HEK293 (cell line): ENCODE measurements around the gene SUN5.

Experiments
- CTCF ChIA-PET: fragments of 350-600 bp; formaldehyde crosslinking; extraction: SDS; loops from one replicate; lab custom pipeline; 2021; ENCODE audit warnings: antibody characterized with exemption; lab: Yijun Ruan, JAX
- POLR2A ChIA-PET: fragments of 300-600 bp; formaldehyde crosslinking; extraction: SDS; loops from one replicate; lab custom pipeline; 2020; ENCODE audit warnings: antibody characterized with exemption, inconsistent platforms; lab: Yijun Ruan, JAX
- H3K27ac ChIP-seq: fragments of 200-500 bp; sonication (Bioruptor generic); 2 replicates; pipeline ENCODE4 v1.5.1; 2014; ENCODE audit warnings: low read depth, low read length, control low read depth, inconsistent platforms; ENCODE audit errors: extremely low read depth
- H3K36me3 ChIP-seq, 2 experiments: fragments of 200-500 bp in 1 of 2; sonication (Bioruptor generic) in 1 of 2; 1 replicate in 1 of 2; 2 replicates in 1 of 2; pipeline ENCODE4 v1.5.1; 2014 to 2017; ENCODE audit warnings: inconsistent platforms in 2 of 2, low read length in 2 of 2; ENCODE audit not compliant: control insufficient read depth in 2 of 2, insufficient read depth in 1 of 2
- H3K4me1 ChIP-seq: fragments of 200-500 bp; sonication (Bioruptor generic); 2 replicates; pipeline ENCODE4 v1.5.1; 2014; ENCODE audit warnings: mild to moderate bottlenecking, low read length, inconsistent platforms; ENCODE audit not compliant: control insufficient read depth, insufficient read depth
- H3K4me3 ChIP-seq: 2 replicates; pipeline ENCODE4 v1.5.1; 2011; ENCODE audit warnings: low read depth, mild to moderate bottlenecking, control low read depth, low read length, moderate library complexity
- H3K9me3 ChIP-seq: fragments of 200-500 bp; sonication (Bioruptor generic); 2 replicates; pipeline ENCODE4 v1.5.1; 2014; ENCODE audit warnings: low read depth, low read length, inconsistent platforms; ENCODE audit not compliant: control insufficient read depth, insufficient read depth
- GLIS1 ChIP-seq: fragments of 450-650 bp; formaldehyde crosslinking; IDR thresholded peaks from 2 replicates; pipeline ENCODE4 v1.5.1; 2016; ENCODE audit warnings: missing biosample characterization, missing genetic modification characterization
- GLIS2 ChIP-seq: fragments of 450-650 bp; formaldehyde crosslinking; IDR thresholded peaks from 2 replicates; pipeline ENCODE4 v1.5.1; 2016; ENCODE audit warnings: missing biosample characterization, missing genetic modification characterization
- MYNN ChIP-seq: fragments of 450-650 bp; formaldehyde crosslinking; IDR thresholded peaks from 2 replicates; pipeline ENCODE4 v1.5.1; 2016; ENCODE audit warnings: missing biosample characterization, missing genetic modification characterization, borderline replicate concordance
- OVOL3 ChIP-seq: fragments of 450-650 bp; formaldehyde crosslinking; IDR thresholded peaks from 2 replicates; pipeline ENCODE4 v1.5.1; 2016; ENCODE audit warnings: missing biosample characterization, missing genetic modification characterization
- PRDM10 ChIP-seq: fragments of 450-650 bp; formaldehyde crosslinking; IDR thresholded peaks from 2 replicates; pipeline ENCODE4 v1.5.1; 2016; ENCODE audit warnings: missing biosample characterization, missing genetic modification characterization
- SALL2 ChIP-seq: fragments of 450-650 bp; formaldehyde crosslinking; IDR thresholded peaks from 2 replicates; pipeline ENCODE4 v1.5.0; 2017; ENCODE audit warnings: missing biosample characterization, mild to moderate bottlenecking, missing genetic modification characterization, borderline replicate concordance
- TRIM28 ChIP-seq: IDR thresholded peaks from 2 replicates; pipeline ENCODE4 v1.6.1; 2011; ENCODE audit warnings: low read length, control low read depth, borderline replicate concordance
- ZNF16 ChIP-seq: fragments of 450-650 bp; formaldehyde crosslinking; IDR thresholded peaks from 2 replicates; pipeline ENCODE4 v1.5.1; 2016; ENCODE audit warnings: low read depth, missing biosample characterization, missing genetic modification characterization
- ZNF248 ChIP-seq: fragments of 450-650 bp; formaldehyde crosslinking; IDR thresholded peaks from 2 replicates; pipeline ENCODE4 v1.5.1; 2017; ENCODE audit warnings: missing biosample characterization, missing genetic modification characterization
- ZNF362 ChIP-seq: fragments of 450-650 bp; formaldehyde crosslinking; IDR thresholded peaks from 2 replicates; pipeline ENCODE4 v1.5.1; 2016; ENCODE audit warnings: missing biosample characterization, missing genetic modification characterization
- ZNF530 ChIP-seq: fragments of 450-650 bp; formaldehyde crosslinking; IDR thresholded peaks from 2 replicates; pipeline ENCODE4 v1.5.1; 2016; ENCODE audit warnings: low read depth, missing biosample characterization, missing genetic modification characterization
- TF ChIP-seq, protein P1 (sequence below): fragments of 450-650 bp; formaldehyde crosslinking; IDR thresholded peaks from 2 replicates; pipeline ENCODE4 v1.5.1; 2016; ENCODE audit warnings: missing biosample characterization, missing genetic modification characterization, low read depth
- TF ChIP-seq, protein P2 (sequence below): fragments of 450-650 bp; formaldehyde crosslinking; IDR thresholded peaks from 2 replicates; pipeline ENCODE4 v1.5.1; 2017; ENCODE audit warnings: missing biosample characterization, missing genetic modification characterization
- TF ChIP-seq, protein P3 (sequence below): fragments of 450-650 bp; formaldehyde crosslinking; IDR thresholded peaks from 2 replicates; pipeline ENCODE4 v1.5.1; 2017; ENCODE audit warnings: missing biosample characterization, missing genetic modification characterization

SUN5 gene

DNA sequence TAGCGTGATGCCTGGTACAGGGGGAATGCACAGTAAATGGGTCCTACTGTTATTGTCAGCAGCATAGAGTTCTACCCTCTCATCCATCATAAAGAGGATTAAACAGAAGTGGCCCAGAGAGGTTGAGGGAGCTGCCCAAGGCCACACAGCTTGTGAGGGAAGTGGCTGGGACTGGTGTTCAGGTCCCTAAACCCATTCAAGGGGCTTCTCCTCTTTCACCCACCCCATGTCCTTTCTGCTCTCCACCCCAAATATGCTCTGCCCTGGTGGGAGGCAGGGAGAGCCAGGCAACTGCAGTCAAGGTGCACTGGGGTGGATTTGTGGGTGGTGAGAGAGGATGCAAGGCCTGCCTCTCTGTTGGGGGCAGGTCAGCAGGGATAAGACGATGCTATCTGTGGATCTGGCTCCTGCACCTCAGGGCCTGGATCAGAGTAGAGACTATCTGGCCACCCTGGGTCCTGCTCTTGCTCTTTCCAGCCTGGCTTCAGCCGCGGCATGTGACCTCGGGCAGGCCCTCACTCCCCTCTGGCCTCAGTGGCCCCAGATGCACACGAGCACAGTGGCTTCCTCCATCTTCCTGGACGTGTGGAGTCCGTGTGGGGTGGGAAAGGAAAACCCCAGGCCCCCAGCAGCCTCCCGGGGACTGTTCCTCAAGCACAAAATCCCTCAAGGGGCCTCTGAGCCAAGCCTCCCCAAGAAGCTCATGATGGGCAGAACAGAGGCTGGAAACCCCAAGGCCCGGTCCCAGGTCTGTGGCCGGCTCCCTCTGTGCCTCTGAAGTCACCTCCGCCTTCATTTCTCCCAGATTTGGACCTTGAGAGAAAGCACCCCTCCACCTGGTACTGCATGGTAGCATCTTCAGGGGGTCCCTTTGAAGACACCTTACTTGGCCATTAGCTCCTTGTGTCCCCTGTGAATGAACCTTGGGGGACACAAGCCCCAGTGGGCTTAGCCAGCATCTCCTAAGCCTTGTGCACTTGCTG lies 23.8 kb upstream of the SUN5 start:
- H3K4me1 ChIP-seq, result no peaks in the 10 kb centered on the region
- H3K4me3 ChIP-seq, result no peak overlapping the region
- no peaks in the 10 kb centered on the region for H3K36me3 ChIP-seq
- TF ChIP-seq PRDM10 (no peak), GLIS2 (tag by site-specific recombination) (no peak), ZNF530 (tag by site-specific recombination) (no peak), GLIS1 (peak; percentile 36), ZNF248 (tag by site-specific recombination) (no peak)
- POLR2A ChIA-PET, result no interaction called here
- CTCF ChIA-PET, result interaction anchor here (0.6 kb wide), 1 partner anchor 79 kb away, joined by 4 read pairs; no protein-coding TSS in a partner anchor
- H3K27ac ChIP-seq, result no peak overlapping the region
- H3K9me3 ChIP-seq, result no peaks in the 10 kb centered on the region

GRCh38 chr20:33026779-33027759 lies 22.8 kb upstream of the SUN5 start:
- no peaks in the 10 kb centered on the region for H3K9me3 ChIP-seq
- H3K4me3 ChIP-seq, result no peak overlapping the region
- TF ChIP-seq SALL2 (no peak), OVOL3 (tag by site-specific recombination) (no peak), ZNF362 (tag by site-specific recombination) (no peak), TRIM28 (no peak), ZNF16 (tag by site-specific recombination) (no peak), MYNN (tag by site-specific recombination) (no peak)
- TF ChIP-seq, protein P1, sequence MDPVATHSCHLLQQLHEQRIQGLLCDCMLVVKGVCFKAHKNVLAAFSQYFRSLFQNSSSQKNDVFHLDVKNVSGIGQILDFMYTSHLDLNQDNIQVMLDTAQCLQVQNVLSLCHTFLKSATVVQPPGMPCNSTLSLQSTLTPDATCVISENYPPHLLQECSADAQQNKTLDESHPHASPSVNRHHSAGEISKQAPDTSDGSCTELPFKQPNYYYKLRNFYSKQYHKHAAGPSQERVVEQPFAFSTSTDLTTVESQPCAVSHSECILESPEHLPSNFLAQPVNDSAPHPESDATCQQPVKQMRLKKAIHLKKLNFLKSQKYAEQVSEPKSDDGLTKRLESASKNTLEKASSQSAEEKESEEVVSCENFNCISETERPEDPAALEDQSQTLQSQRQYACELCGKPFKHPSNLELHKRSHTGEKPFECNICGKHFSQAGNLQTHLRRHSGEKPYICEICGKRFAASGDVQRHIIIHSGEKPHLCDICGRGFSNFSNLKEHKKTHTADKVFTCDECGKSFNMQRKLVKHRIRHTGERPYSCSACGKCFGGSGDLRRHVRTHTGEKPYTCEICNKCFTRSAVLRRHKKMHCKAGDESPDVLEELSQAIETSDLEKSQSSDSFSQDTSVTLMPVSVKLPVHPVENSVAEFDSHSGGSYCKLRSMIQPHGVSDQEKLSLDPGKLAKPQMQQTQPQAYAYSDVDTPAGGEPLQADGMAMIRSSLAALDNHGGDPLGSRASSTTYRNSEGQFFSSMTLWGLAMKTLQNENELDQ, result no peak
- TF ChIP-seq, protein P2, sequence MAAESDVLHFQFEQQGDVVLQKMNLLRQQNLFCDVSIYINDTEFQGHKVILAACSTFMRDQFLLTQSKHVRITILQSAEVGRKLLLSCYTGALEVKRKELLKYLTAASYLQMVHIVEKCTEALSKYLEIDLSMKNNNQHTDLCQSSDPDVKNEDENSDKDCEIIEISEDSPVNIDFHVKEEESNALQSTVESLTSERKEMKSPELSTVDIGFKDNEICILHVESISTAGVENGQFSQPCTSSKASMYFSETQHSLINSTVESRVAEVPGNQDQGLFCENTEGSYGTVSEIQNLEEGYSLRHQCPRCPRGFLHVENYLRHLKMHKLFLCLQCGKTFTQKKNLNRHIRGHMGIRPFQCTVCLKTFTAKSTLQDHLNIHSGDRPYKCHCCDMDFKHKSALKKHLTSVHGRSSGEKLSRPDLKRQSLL, result no peak
- TF ChIP-seq, protein P3, sequence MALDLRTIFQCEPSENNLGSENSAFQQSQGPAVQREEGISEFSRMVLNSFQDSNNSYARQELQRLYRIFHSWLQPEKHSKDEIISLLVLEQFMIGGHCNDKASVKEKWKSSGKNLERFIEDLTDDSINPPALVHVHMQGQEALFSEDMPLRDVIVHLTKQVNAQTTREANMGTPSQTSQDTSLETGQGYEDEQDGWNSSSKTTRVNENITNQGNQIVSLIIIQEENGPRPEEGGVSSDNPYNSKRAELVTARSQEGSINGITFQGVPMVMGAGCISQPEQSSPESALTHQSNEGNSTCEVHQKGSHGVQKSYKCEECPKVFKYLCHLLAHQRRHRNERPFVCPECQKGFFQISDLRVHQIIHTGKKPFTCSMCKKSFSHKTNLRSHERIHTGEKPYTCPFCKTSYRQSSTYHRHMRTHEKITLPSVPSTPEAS (tag by site-specific recombination), result no peak
- TF ChIP-seq, all 188 proteins: peak for 0
- Histone ChIP-seq H3K4me1 (no peaks in the 10 kb centered on the region), H3K27ac (no peak overlapping the region), H3K36me3 (no peaks in the 10 kb centered on the region)
- POLR2A ChIA-PET, result no interaction called here
- CTCF ChIA-PET, result interaction anchor here (0.6 kb wide), 1 partner anchor 78 kb away, joined by 4 read pairs; no protein-coding TSS in a partner anchor
